HG02642 (cell line): ENCODE measurements around the gene PKHD1.
A peak's percentile ranks its signal among the peaks of the same experiment; 100 is the strongest.
"Not testable (repeated sequence)": the region's sequence is repeated elsewhere in the genome, so short reads cannot be mapped to it uniquely, and the experiment has no call there.

Experiments used
- ATAC-seq: cut with Tn5 transposase; IDR thresholded peaks from one replicate; pipeline ENCODE4 v1.9.1; 2021; ENCODE audit warnings: mild to moderate bottlenecking; ENCODE audit not compliant: unreplicated experiment, poor library complexity

PKHD1 gene

DNA sequence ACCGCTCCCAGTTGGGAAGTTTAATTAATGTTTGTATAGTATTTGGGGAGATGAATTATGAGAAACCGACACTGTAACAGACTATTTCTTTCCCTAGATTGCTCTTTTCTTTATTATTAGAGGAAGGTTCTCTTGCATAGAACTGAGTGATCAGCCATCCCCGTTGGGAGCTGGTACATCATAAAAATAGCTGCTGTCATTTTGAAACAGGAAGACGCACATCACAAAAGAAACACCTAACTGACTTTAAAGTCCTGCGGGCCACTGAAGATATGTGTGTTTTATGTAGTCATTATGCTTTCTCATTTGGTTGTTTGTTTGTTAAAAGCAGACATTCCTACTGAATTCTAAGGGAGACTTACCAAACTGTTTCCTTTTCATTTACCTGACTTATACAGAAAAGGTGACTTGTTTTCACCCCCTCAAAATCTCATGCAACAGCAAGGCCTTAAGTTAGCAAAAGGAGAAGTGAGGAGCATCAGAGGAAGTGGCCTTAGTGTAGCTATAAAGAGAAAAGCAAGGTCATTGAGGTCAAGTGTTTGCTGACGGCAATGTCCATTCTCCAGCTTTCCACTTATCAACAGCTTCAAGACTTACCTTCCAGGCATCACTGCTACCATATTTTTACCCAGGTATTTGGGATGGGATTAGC, 91.0 kb downstream of the PKHD1 start:
- peak; percentile 89 for ATAC-seq

GRCh38 chr6:51995214-51995755, 92.1 kb downstream of the PKHD1 start:
- ATAC-seq, result no peak

DNA sequence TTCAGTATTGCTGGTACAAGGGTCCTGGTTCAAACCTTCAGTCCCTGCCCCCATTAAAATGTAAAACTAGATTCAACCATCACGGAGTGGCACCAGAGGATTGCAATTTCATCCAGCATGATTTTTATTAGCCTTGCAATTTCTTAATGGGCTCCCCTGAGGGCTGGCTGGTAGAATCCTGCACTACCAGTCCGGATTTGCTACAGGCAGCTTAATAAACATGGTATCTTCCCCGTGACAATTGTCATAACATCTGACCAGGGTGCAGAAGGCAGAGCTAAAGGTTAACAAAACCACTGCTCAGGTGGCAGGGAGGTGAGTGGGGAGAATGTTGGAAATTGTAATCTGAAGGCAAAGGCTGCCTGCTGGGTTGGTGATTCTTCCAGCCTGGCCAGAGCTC, 94.5 kb downstream of the PKHD1 start:
- ATAC-seq, result no peak

- no peak for ATAC-seq
Observed at GRCh38 chr6:51989789-51990188, 97.6 kb downstream of the PKHD1 start.

GRCh38 chr6:51986864-51987263, 100.5 kb downstream of the PKHD1 start:
- ATAC-seq, result no peak

DNA sequence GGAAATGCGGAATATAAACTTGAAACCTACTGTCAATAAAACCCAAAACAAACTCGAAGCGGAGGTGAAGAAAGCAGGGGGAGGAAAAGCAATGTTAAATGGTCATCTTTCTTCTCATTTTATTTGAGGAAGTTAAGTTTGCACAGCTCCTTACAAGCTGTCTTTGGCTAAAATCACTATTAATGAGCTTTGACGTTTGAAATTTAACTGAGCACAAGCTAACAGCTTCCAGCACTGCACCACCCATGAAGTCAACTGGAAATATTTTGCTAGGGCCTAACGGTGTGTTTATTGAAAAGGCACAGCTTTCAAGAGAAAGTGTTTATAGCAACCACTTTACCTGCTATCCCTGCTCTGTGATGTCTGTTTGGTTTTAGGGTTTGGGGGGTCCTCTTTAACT, 103.8 kb downstream of the PKHD1 start:
- no peak for ATAC-seq

- ATAC-seq, result not testable (repeated sequence)
Observed at GRCh38 chr6:51982695-51983094, 104.7 kb downstream of the PKHD1 start.

DNA sequence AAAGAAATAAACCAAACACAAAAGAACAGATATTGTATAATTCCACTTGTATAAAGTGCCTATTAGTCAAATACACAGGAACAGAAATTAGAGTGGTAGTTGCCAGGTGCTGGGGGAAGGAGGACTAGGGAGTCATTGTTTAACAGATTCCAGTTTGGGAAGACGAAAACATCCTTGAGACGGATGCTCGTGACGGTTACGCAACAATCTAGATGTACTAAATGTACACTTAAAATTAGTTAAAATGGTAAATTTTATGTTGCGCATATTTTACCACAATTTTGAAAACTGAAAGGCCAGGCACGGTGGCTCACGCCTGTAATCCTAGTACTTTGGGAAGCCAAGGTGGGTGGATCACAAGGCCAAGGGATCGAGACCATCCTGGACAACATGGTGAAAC, 111.0 kb downstream of the PKHD1 start:
- no peak for ATAC-seq

DNA sequence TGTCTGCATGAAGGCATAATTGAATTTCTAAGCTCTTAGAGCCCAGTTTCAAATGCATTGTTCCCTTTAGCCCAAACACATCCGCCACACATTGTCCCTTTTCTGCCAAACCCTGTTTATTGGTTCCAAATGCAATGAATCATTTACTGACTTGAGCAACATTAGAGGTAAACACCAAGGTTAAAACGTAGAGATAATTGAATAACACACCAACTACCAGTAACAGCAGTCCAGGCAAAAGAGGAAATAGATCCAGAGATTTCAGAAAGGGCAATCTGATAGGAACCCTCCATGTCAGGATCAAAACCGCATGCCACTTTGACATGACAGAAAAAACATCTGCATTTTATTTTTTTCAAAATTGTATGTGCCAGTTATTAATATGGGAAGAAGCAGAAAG, 114.8 kb downstream of the PKHD1 start:
- no peak for ATAC-seq

GRCh38 chr6:51968265-51968664, 119.1 kb downstream of the PKHD1 start:
- no peak for ATAC-seq

GRCh38 chr6:51965222-51965801, 122.1 kb downstream of the PKHD1 start:
- ATAC-seq, result no peak

DNA sequence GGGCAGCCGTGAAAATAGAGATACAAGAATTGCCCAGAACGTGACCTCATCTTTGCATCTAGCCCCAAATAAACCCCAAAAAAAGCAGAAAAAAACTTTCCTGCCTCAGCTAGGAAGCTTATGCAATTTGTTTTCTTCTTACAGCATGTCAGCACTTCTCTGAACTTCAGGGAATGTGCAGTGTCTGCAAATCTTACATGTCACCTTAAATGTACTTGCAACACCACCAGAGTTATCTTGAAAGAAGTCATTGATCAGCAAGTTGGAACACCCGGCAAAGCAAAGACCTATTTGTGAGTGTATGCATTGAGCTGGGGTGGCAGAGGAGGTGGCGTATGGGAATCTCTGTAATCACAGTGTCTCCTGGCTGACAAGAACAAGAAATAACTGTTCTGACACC, 123.4 kb downstream of the PKHD1 start:
- no peak for ATAC-seq

GRCh38 chr6:51962354-51962753, 125.1 kb downstream of the PKHD1 start:
- no peak for ATAC-seq

- no peak for ATAC-seq
Observed at GRCh38 chr6:51960419-51960818, 127.0 kb downstream of the PKHD1 start.

DNA sequence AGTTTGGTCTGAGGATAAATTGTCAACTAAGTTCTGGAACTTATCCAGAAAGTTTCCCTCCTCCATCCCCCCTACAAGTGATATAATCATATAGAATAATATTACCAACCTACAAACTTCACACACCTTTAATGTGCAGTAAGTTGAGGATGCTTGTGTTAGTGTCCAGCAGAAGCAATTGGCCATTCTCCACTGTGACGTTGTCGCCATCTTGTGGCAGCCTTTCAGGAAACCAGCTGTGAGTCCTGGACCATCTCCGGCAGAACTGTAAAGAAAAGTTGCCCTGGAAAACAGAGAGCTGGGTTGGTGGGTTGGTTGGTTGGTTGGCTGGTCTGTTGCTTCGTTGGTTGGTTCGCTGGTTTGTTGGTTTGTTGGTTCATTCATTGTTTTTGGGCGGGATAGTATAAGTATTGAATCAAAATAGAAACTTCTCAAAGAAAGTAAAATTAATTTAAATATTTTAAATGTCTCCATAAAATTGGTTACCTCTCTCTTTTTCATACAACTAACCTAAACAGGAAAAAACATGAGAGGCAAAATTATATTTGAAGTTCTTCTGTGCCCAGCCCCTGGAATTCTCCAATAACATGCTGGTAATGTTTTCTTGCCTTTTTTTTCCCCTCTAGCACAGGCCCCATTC, 127.5 kb downstream of the PKHD1 start:
- peak; percentile 89 for ATAC-seq

DNA sequence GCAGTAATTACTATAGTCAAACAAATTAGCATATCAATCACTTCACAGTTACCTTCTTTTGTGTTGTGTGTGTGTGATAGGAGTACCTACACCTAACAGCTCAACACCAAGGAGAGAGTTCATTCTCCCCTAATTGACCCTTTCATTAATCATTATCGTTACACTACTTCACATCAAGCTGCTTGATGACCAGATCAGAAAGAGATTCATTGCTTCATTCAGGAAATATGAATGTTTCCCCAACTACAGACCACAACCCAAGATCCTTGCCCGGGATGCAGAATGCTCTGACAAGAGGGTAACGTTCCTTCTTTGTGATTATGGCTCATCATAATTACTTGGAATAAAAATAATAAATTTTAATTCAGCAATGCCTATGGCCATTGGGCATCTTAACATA, 132.7 kb downstream of the PKHD1 start:
- no peak for ATAC-seq

GRCh38 chr6:51953246-51953645, 134.2 kb downstream of the PKHD1 start:
- ATAC-seq, result no peak

DNA sequence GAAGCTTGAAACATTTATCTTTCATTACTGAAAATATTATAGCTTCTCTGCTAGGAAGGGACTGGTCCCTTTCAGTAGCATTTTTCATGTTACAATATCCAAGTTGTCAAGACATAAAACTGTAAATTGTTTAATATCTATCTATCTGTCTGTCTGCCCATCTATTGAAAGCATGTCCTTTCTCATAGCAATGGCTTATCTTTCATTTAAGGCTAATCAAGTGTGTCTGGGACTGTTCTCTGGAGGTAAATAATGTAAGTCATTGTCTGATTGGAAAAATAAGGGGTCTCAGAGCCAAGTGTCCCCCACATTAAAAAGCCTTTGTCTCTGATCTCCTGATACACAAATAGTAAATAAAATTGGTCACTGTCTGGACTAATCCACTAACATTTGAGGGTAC, 135.5 kb downstream of the PKHD1 start:
- ATAC-seq, result no peak

- ATAC-seq, result no peak
Observed at GRCh38 chr6:51949526-51949925, 137.9 kb downstream of the PKHD1 start.

- not testable (repeated sequence) for ATAC-seq
Observed at GRCh38 chr6:51939695-51940094, 147.7 kb downstream of the PKHD1 start.

- no peak for ATAC-seq
Observed at GRCh38 chr6:51936531-51937290, 150.7 kb downstream of the PKHD1 start.
